SK-N-SH (cell line): ENCODE measurements around the gene BICC1. TPM values are rescaled to one million over a fixed set of nuclear protein-coding genes. Genes with fewer than 3 reads are reported as not detected.

Experiments used
- CTCF ChIA-PET: fragments of 300-600, 350-600 bp; formaldehyde crosslinking; extraction: SDS; loops from one replicate; lab custom pipeline; 2021; lab: Yijun Ruan, JAX
- POLR2A ChIA-PET: fragments of 350-600 bp; sonication (Branson Sonifier 250); formaldehyde crosslinking; extraction: SDS; loops from one replicate; lab custom pipeline; 2020; ENCODE audit warnings: antibody characterized with exemption, inconsistent platforms; lab: Yijun Ruan, JAX
- DNase-seq: peaks from one replicate; pipeline ENCODE4 v3.0.0; 2012
- H2AFZ ChIP-seq: fragments of 200-600 bp; sonication (generic); 2 replicates; pipeline ENCODE4 v1.8.1; 2016; ENCODE audit warnings: antibody characterized with exemption, mild to moderate bottlenecking, low read depth
- H3F3A ChIP-seq: fragments of 200-600 bp; sonication (generic); replicated peaks from 2 replicates; pipeline ENCODE3; 2016; ENCODE audit warnings: antibody characterized with exemption, mild to moderate bottlenecking; ENCODE audit not compliant: insufficient read depth
- H3K27ac ChIP-seq, 2 experiments: fragments of 200-500 bp in 1 of 2; fragments of 200-600 bp in 1 of 2; sonication (Bioruptor generic) in 1 of 2; sonication (generic), shearing (Covaris generic) in 1 of 2; 2 replicates each; pipeline versions ENCODE4 v1.5.1 to v1.6.1; 2014 to 2016; ENCODE audit warnings: low read depth in 2 of 2, inconsistent platforms in 1 of 2, low read length in 1 of 2, mild to moderate bottlenecking in 1 of 2, mixed read lengths in 1 of 2
- H3K27me3 ChIP-seq: fragments of 200-600 bp; sonication (generic), shearing (Covaris generic); 2 replicates; pipeline ENCODE4 v1.6.1; 2016; ENCODE audit warnings: mixed run types; ENCODE audit not compliant: insufficient read depth
- H3K36me3 ChIP-seq, 2 experiments: fragments of 200-500 bp in 1 of 2; fragments of 200-600 bp in 1 of 2; sonication (Bioruptor generic) in 1 of 2; sonication (generic) in 1 of 2; replicated peaks in 1 of 2; 2 replicates each; pipeline versions ENCODE3 to v1.5.1; 2014 to 2016; ENCODE audit warnings: low read length in 1 of 2, mild to moderate bottlenecking in 1 of 2; ENCODE audit not compliant: insufficient read depth in 2 of 2, control insufficient read depth in 1 of 2
- H3K4me1 ChIP-seq, 2 experiments: fragments of 200-500 bp in 1 of 2; fragments of 200-600 bp in 1 of 2; sonication (Bioruptor generic) in 1 of 2; sonication (generic), shearing (Covaris generic) in 1 of 2; 2 replicates each; pipeline versions ENCODE4 v1.5.1 to v1.6.1; 2014 to 2016; ENCODE audit warnings: low read depth in 1 of 2, low read length in 1 of 2, mixed run types in 1 of 2; ENCODE audit not compliant: insufficient read depth in 2 of 2, control insufficient read depth in 1 of 2
- H3K4me2 ChIP-seq: fragments of 200-600 bp; sonication (generic), shearing (Covaris generic); 2 replicates; pipeline ENCODE4 v1.6.1; 2017; ENCODE audit warnings: mixed run types
- H3K4me3 ChIP-seq, 2 experiments: fragments of 200-500 bp in 1 of 2; fragments of 200-600 bp in 1 of 2; sonication (Bioruptor generic) in 1 of 2; sonication (generic), shearing (Covaris generic) in 1 of 2; 2 replicates each; pipeline versions ENCODE4 v1.5.1 to v1.8.1; 2014 to 2016; ENCODE audit warnings: low read depth in 2 of 2, inconsistent platforms in 1 of 2, low read length in 1 of 2, mild to moderate bottlenecking in 1 of 2, mixed read lengths in 1 of 2, moderate library complexity in 1 of 2
- H3K79me2 ChIP-seq: fragments of 200-600 bp; sonication (generic); 2 replicates; pipeline ENCODE4 v1.8.1; 2017; ENCODE audit warnings: mild to moderate bottlenecking; ENCODE audit not compliant: insufficient read depth
- H3K9ac ChIP-seq: fragments of 200-600 bp; sonication (generic); 2 replicates; pipeline ENCODE4 v1.6.1; 2017; ENCODE audit warnings: mixed run types
- H3K9me2 ChIP-seq: fragments of 200-600 bp; sonication (generic); 2 replicates; pipeline ENCODE4 v1.6.1; 2017; ENCODE audit warnings: mixed run types
- H3K9me3 ChIP-seq: fragments of 200-600 bp; sonication (generic); 2 replicates; pipeline ENCODE4 v1.6.1; 2017; ENCODE audit warnings: mixed run types, mild to moderate bottlenecking, moderate library complexity
- H4K20me1 ChIP-seq: fragments of 200-600 bp; sonication (generic); 2 replicates; pipeline ENCODE4 v1.6.1; 2017; ENCODE audit warnings: mild to moderate bottlenecking, mixed run types; ENCODE audit not compliant: insufficient read depth
- CHD2 ChIP-seq: fragments of 150-350 bp; IDR thresholded peaks from 2 replicates; pipeline ENCODE4 v1.6.1; 2018; ENCODE audit warnings: low read length; ENCODE audit not compliant: partially characterized antibody
- CTCF ChIP-seq: fragments of 200-600 bp; sonication (generic); IDR thresholded peaks from 2 replicates; pipeline ENCODE4 v1.6.1; 2017; ENCODE audit warnings: antibody characterized with exemption, mild to moderate bottlenecking, moderate library complexity
- ELF1 ChIP-seq: IDR thresholded peaks from 2 replicates; pipeline ENCODE4 v1.4.0; 2012
- EP300 ChIP-seq, 2 experiments: IDR thresholded peaks; 2 replicates each; pipeline versions ENCODE4 v1.4.0 to v1.6.1; 2012; ENCODE audit warnings: borderline replicate concordance in 1 of 2, low read depth in 1 of 2, low read length in 1 of 2
- FOSL2 ChIP-seq: IDR thresholded peaks from 2 replicates; pipeline ENCODE4 v1.4.0; 2012; ENCODE audit warnings: low read depth, mild to moderate bottlenecking, moderate library complexity, borderline replicate concordance
- GATA2 ChIP-seq: sonication (generic); formaldehyde crosslinking; IDR thresholded peaks from 2 replicates; pipeline ENCODE4 v1.5.0; 2020; ENCODE audit warnings: mild to moderate bottlenecking, missing genetic modification reagents
- JUND ChIP-seq: IDR thresholded peaks from 2 replicates; pipeline ENCODE4 v1.4.0; 2012
- NRF1 ChIP-seq: IDR thresholded peaks from 2 replicates; pipeline ENCODE4 v1.6.1; 2012; ENCODE audit warnings: low read depth, mild to moderate bottlenecking, low read length
- PBX3 ChIP-seq: IDR thresholded peaks from 2 replicates; pipeline ENCODE4; 2012
- POLR2AphosphoS5 ChIP-seq: IDR thresholded peaks from 2 replicates; pipeline ENCODE4 v1.6.1; 2012; ENCODE audit warnings: low read depth, low read length
- RFX5 ChIP-seq: IDR thresholded peaks from 2 replicates; pipeline ENCODE4 v1.6.1; 2012; ENCODE audit warnings: mild to moderate bottlenecking, improper control_type of control experiment, low read length
- SIN3A ChIP-seq: IDR thresholded peaks from 2 replicates; pipeline ENCODE4 v1.6.1; 2012; ENCODE audit warnings: low read depth, mild to moderate bottlenecking, low read length, moderate library complexity, borderline replicate concordance
- TEAD4 ChIP-seq: IDR thresholded peaks from 2 replicates; pipeline ENCODE4 v1.4.0; 2012; ENCODE audit warnings: mild to moderate bottlenecking, borderline replicate concordance; ENCODE audit not compliant: insufficient read depth
- YY1 ChIP-seq: IDR thresholded peaks from 2 replicates; pipeline ENCODE4 v1.4.0; 2012; ENCODE audit warnings: low read depth, mild to moderate bottlenecking
- WGBS: methylation state at CpG from one replicate; pipeline ENCODE4 v1.1.6; 2017; ENCODE audit warnings: low lambda C conversion rate; 5-methylcytosine and 5-hydroxymethylcytosine counted together
- polyA plus RNA-seq, 3 experiments: library from polyadenylated mRNA; depleted of rRNA; stranded (reverse); fragments of >200 nt; gene quantifications; 2 replicates each; pipeline ENCODE4 v1.2.3, GENCODE V29; 2012
- TF ChIP-seq, protein P1 (sequence below): IDR thresholded peaks from 2 replicates; pipeline ENCODE4 v1.4.0; 2012; ENCODE audit warnings: low read depth, borderline replicate concordance

Gene BICC1
- polyA plus RNA-seq, 1 of the 3 experiments (the other 2 are of a cell fraction): 1.5 TPM

- TF ChIP-seq PBX3: peak; percentile 90
- no peak for TF ChIP-seq SIN3A
- TF ChIP-seq CTCF: no peak
- TF ChIP-seq RFX5: no peak
- TF ChIP-seq, protein P1, sequence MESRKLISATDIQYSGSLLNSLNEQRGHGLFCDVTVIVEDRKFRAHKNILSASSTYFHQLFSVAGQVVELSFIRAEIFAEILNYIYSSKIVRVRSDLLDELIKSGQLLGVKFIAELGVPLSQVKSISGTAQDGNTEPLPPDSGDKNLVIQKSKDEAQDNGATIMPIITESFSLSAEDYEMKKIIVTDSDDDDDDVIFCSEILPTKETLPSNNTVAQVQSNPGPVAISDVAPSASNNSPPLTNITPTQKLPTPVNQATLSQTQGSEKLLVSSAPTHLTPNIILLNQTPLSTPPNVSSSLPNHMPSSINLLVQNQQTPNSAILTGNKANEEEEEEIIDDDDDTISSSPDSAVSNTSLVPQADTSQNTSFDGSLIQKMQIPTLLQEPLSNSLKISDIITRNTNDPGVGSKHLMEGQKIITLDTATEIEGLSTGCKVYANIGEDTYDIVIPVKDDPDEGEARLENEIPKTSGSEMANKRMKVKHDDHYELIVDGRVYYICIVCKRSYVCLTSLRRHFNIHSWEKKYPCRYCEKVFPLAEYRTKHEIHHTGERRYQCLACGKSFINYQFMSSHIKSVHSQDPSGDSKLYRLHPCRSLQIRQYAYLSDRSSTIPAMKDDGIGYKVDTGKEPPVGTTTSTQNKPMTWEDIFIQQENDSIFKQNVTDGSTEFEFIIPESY: no peak
- TF ChIP-seq POLR2AphosphoS5: peak; percentile 82
- peak; percentile 61 for TF ChIP-seq CHD2
- TF ChIP-seq EP300 (IDR thresholded peaks at IDR 0.05; ENCODE audit: borderline replicate concordance in 1 of 2, low read depth in 1 of 2, low read length in 1 of 2): peak; percentile 86 to 92
- TF ChIP-seq NRF1: no peak
- TF ChIP-seq JUND: peak; percentile 58
- no peak for TF ChIP-seq YY1
- no peak for TF ChIP-seq ELF1
- 0 out of 2 replicates have a peak, but pooled peaks have one; percentile 8 for TF ChIP-seq FOSL2
- TF ChIP-seq TEAD4: peak; percentile 75; the same call in 1 of the 2 replicates
- peak; percentile 47 for TF ChIP-seq GATA2 (CRISPR knock-in tag)
Observed at GRCh38 chr10:58651040-58651439, 138.4 kb downstream of the BICC1 start (continued).

GRCh38 chr10:58651742-58652141 is 139.1 kb downstream of the BICC1 start:
- Histone ChIP-seq H3K4me2 (peak overlapping the region; percentile 67), H3K27ac (peak overlapping the region; percentile 70 to 100), H3F3A (peaks cover 17% of the 10 kb centered on the region), H3K27me3 (no peaks in the 10 kb centered on the region), H3K4me3 (peak overlapping the region in 1 of 2 experiments; percentile 31; a peak in 1 of 4 replicates), H2AFZ (peak overlapping the region; percentile 47; the same call in 1 of the 2 replicates), H3K9me3 (no peaks in the 10 kb centered on the region), H3K4me1 (peaks cover 26 to 53% of the 10 kb centered on the region in 2 experiments), H3K36me3 (no peaks in the 10 kb centered on the region), H3K9ac (peak overlapping the region; percentile 34; the same call in 1 of the 2 replicates), H4K20me1 (no peaks in the 10 kb centered on the region), H3K9me2 (no peaks in the 10 kb centered on the region), H3K79me2 (no peaks in the 10 kb centered on the region)
- ChIA-PET CTCF (interaction anchor here (1.2 to 3.5 kb wide), 3 partner anchors 11 to 124 kb away, joined by 3 to 27 read pairs (median 3); no protein-coding TSS in a partner anchor), POLR2A (no interaction called here)
- DNase-seq: no peak
- 17% methylated on average over 1 of the region's 1 CpG for WGBS
- TF ChIP-seq FOSL2 (no peak), PBX3 (no peak)
